AG04450 (cell line): ENCODE data around the gene C10orf71. TPM values are rescaled to one million over a fixed set of nuclear protein-coding genes. Genes with fewer than 3 reads are reported as not detected.

Experiments used
- CTCF ChIA-PET: fragments of 300-600, 350-600 bp; formaldehyde crosslinking; extraction: SDS; loops from one replicate; lab custom pipeline; 2022; ENCODE audit warnings: antibody characterized with exemption, inconsistent platforms; lab: Charles Lee
- POLR2A ChIA-PET: fragments of 350-600 bp; formaldehyde crosslinking; extraction: SDS; loops from one replicate; lab custom pipeline; 2021; ENCODE audit warnings: antibody characterized with exemption, inconsistent platforms; lab: Yijun Ruan, JAX
- DNase-seq: peaks from one replicate; pipeline ENCODE4 v3.0.0-alpha.2; 2011; ENCODE audit warnings: low read depth, low spot score
- H3K27ac ChIP-seq: one replicate; pipeline ENCODE4 v1.5.1; 2012; ENCODE audit warnings: low read depth, low read length, control low read depth
- H3K27me3 ChIP-seq: one replicate; pipeline ENCODE4 v1.6.0; 2012; ENCODE audit warnings: low read length; ENCODE audit not compliant: control insufficient read depth, insufficient read depth
- H3K4me3 ChIP-seq: 2 replicates; pipeline ENCODE4 v1.5.1; 2011; ENCODE audit warnings: mild to moderate bottlenecking, low read depth, low read length, control low read depth
- H3K9me3 ChIP-seq: 2 replicates; pipeline ENCODE4 v1.5.1; 2012; ENCODE audit warnings: low read length; ENCODE audit not compliant: control insufficient read depth, insufficient read depth
- CTCF ChIP-seq: IDR thresholded peaks from 2 replicates; pipeline ENCODE4 v1.5.1; 2011; ENCODE audit warnings: low read depth, low read length, control low read depth, inconsistent platforms
- polyA plus RNA-seq: library from polyadenylated mRNA; depleted of rRNA; stranded (reverse); fragments of >200 nt; gene quantifications from 2 replicates; pipeline ENCODE4 v1.2.3, GENCODE V29; 2011

The C10orf71 gene
- polyA plus RNA-seq, 1 experiment = not detected

- Histone ChIP-seq H3K27me3 (no peaks in the 10 kb centered on the region), H3K9me3 (no peaks in the 10 kb centered on the region), H3K27ac (no peak overlapping the region), H3K4me3 (no peak overlapping the region)
- no peak for TF ChIP-seq CTCF
- no peak for DNase-seq
- ChIA-PET CTCF (no interaction called here), POLR2A (no interaction called here)
Measured at GRCh38 chr10:49347827-49348226, 48.9 kb downstream of the C10orf71 start.

- no peak for TF ChIP-seq CTCF
Measured at GRCh38 chr10:49348593-49348992, 49.6 kb downstream of the C10orf71 start.

GRCh38 chr10:49349390-49349789 lies 50.4 kb downstream of the C10orf71 start:
- CTCF ChIA-PET = no interaction called here
- H3K4me3 ChIP-seq = no peak overlapping the region

More at GRCh38 chr10:49348593-49348992, 49.6 kb downstream of the C10orf71 start:
- no peaks in the 10 kb centered on the region for H3K27me3 ChIP-seq
- H3K9me3 ChIP-seq = no peaks in the 10 kb centered on the region
- DNase-seq = no peak
- ChIA-PET CTCF (interaction anchor here (0.6 kb wide), 1 partner anchor 27 kb away, joined by 3 read pairs; no protein-coding TSS in a partner anchor), POLR2A (no interaction called here)
- no peak overlapping the region for H3K27ac ChIP-seq
- no peak overlapping the region for H3K4me3 ChIP-seq

DNA sequence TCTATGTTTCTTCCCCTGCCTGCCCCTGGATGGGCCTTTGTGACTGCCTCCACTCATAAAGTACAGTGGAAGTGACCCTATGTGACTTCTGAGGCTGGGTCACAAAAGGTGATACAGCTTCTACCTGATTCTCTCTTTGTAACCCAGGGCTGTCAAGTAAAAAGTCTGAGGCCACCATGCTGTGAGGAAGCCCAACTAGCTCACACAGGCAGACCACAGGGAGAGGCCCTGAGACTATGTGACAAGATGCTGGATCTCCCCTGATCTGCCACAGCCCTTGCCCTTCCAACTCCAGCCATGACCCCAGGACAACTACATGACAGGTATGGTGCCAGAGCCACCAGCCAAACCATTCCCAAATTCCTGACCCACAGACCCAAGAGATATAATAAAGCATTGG lies 51.2 kb downstream of the C10orf71 start:
- Histone ChIP-seq H3K27ac (no peak overlapping the region), H3K9me3 (no peaks in the 10 kb centered on the region), H3K27me3 (no peaks in the 10 kb centered on the region), H3K4me3 (no peak overlapping the region)
- ChIA-PET POLR2A (no interaction called here), CTCF (no interaction called here)
- DNase-seq = no peak
- TF ChIP-seq CTCF = no peak

More at GRCh38 chr10:49349390-49349789, 50.4 kb downstream of the C10orf71 start:
- H3K27ac ChIP-seq = no peak overlapping the region
- TF ChIP-seq CTCF = no peak
- POLR2A ChIA-PET = no interaction called here
- DNase-seq = no peak
- H3K9me3 ChIP-seq = no peaks in the 10 kb centered on the region
- no peaks in the 10 kb centered on the region for H3K27me3 ChIP-seq

GRCh38 chr10:49350846-49351532 lies 52.0 kb downstream of the C10orf71 start:
- Histone ChIP-seq H3K4me3 (no peak overlapping the region), H3K27ac (no peak overlapping the region), H3K9me3 (no peaks in the 10 kb centered on the region), H3K27me3 (no peaks in the 10 kb centered on the region)
- no peak for DNase-seq
- POLR2A ChIA-PET = no interaction called here
- CTCF ChIA-PET = no interaction called here
- TF ChIP-seq CTCF = no peak
